NOMO-1 treated with dmso at 0.1 percent for 144 hours (cell line): Measurements from ENCODE around the gene DNAJC5G.
"Not testable (repeated sequence)": the region's sequence is repeated elsewhere in the genome, so short reads cannot be mapped to it uniquely, and the experiment has no call there.

ENCODE experiments used
- DNase-seq: peaks from one replicate; lab custom pipeline; 2025; ENCODE audit not compliant: unreplicated experiment; lab: John Stamatoyannopoulos, UW

The DNAJC5G gene

GRCh38 chr2:27280826-27281225 lies 5.6 kb downstream of the DNAJC5G start:
- no peak for DNase-seq

- no peak for DNase-seq
Measured at GRCh38 chr2:27281442-27281841, 6.2 kb downstream of the DNAJC5G start.

- no peak for DNase-seq
Measured at GRCh38 chr2:27281855-27282559, 6.8 kb downstream of the DNAJC5G start, which contains the start of gene TRIM54. Gene TRIM54 (plus strand): TSS chr2:27282429. CDS start chr2:27282732, 303 bp downstream.

- DNase-seq, result no peak
Measured at GRCh38 chr2:27282892-27283291, 7.7 kb downstream of the DNAJC5G start.

- no peak for DNase-seq
Measured at GRCh38 chr2:27284996-27285395, 9.8 kb downstream of the DNAJC5G start.

GRCh38 chr2:27285481-27285880 lies 10.2 kb downstream of the DNAJC5G start:
- no peak for DNase-seq

- DNase-seq, result no peak
Measured at GRCh38 chr2:27288610-27289009, 13.4 kb downstream of the DNAJC5G start.

- no peak for DNase-seq
Measured at GRCh38 chr2:27290549-27290948, 15.3 kb downstream of the DNAJC5G start.

GRCh38 chr2:27291865-27292264 lies 16.6 kb downstream of the DNAJC5G start:
- DNase-seq, result no peak

- no peak for DNase-seq
Measured at GRCh38 chr2:27294928-27295327, 19.7 kb downstream of the DNAJC5G start.

- peak; percentile 13 for DNase-seq
Measured at GRCh38 chr2:27296481-27296880, 21.2 kb downstream of the DNAJC5G start.

GRCh38 chr2:27297195-27297594 lies 22.0 kb downstream of the DNAJC5G start:
- no peak for DNase-seq

GRCh38 chr2:27298391-27299080 lies 23.3 kb downstream of the DNAJC5G start:
- DNase-seq, result no peak

- DNase-seq, result not testable (repeated sequence)
Measured at GRCh38 chr2:27300606-27301005, 25.4 kb downstream of the DNAJC5G start.

- peak; percentile 22 for DNase-seq
Measured at GRCh38 chr2:27303093-27304025, 28.1 kb downstream of the DNAJC5G start.

- no peak for DNase-seq
Measured at GRCh38 chr2:27304488-27305240, 29.4 kb downstream of the DNAJC5G start.

- DNase-seq, result no peak
Measured at GRCh38 chr2:27305516-27305915, 30.3 kb downstream of the DNAJC5G start.

- no peak for DNase-seq
Measured at GRCh38 chr2:27306136-27306535, 30.9 kb downstream of the DNAJC5G start.

- no peak for DNase-seq
Measured at GRCh38 chr2:27306573-27307286, 31.5 kb downstream of the DNAJC5G start.

- no peak for DNase-seq
Measured at GRCh38 chr2:27307287-27307544, 32.0 kb downstream of the DNAJC5G start.
